Gastrocnemius medialis (tissue), 4 donors: Measurements from ENCODE around the gene UPF1.

ENCODE experiments used
- CTCF ChIP-seq, 5 experiments: fragments of 450-650 bp in 3 of 5; fragments of 200-600 bp in 2 of 5; sonication (generic) in 2 of 5; IDR thresholded peaks in 4 of 5; conservative IDR thresholded peaks in 1 of 5; 1 replicate in 4 of 5; 2 replicates in 1 of 5; pipeline ENCODE4 v1.5.1; 2016 to 2019; ENCODE audit warnings: antibody characterized with exemption in 5 of 5, mild to moderate bottlenecking in 3 of 5, moderate library complexity in 3 of 5
- POLR2A ChIP-seq, 2 donors: fragments of 450-650 bp; IDR thresholded peaks; one replicate each; pipeline ENCODE4 v1.6.1; 2017; ENCODE audit warnings: antibody characterized with exemption in 2 of 2, mild to moderate bottlenecking in 2 of 2, moderate library complexity in 2 of 2

- TF ChIP-seq POLR2A (IDR thresholded peaks at IDR 0.05) (no peak), CTCF (IDR thresholded peaks at IDR 0.05 in 4 of 5, conservative IDR thresholded peaks at IDR 0.05 in 1 of 5) (no peak)
Measured at GRCh38 chr19:18788529-18789421, 43.0 kb upstream of the UPF1 start.
